SIG-M5 treated with dmso at 0.1 percent for 504 hours (cell line): Measurements from ENCODE around the gene SFT2D2.

Source experiments
- DNase-seq: peaks from one replicate; lab custom pipeline; 2025; ENCODE audit not compliant: unreplicated experiment; lab: John Stamatoyannopoulos, UW

Gene SFT2D2

DNA sequence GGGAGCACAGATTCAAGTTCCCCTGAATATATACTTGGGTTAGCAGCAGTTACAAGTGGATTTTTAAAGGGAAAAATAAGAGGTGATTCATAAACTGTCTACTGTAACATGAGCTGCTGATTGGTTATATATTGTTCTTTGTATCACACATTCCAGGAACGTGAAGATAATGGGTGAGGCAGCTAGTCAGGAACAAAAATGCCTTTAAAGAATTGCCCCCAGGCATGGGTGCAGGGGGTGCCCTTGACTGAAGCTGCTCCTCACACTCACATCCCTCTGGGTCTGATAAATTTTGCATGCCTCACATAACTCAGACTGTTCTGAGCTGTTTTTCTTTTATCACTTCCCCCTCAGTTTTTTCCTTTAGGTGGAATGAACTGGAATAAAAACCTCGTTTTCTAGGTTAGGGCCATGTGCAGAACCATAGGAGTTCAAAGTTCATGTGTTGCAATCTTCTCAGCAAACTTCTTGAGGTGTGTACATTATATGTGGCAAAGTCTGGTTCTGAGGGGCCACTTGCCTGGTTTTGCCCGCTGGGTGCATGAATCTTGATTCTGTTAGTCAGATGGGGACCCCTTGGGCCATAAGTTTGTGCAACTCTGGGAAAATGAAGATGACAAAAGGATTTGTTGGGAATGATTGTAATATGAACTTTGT, 76.0 kb downstream of the SFT2D2 start:
- DNase-seq, result no peak
